AG04449 (cell line): ENCODE results near the gene ZNF236.

Source experiments
- CTCF ChIA-PET: fragments of 350-600 bp; formaldehyde crosslinking; extraction: SDS; loops from one replicate; lab custom pipeline; 2021; ENCODE audit warnings: antibody characterized with exemption; lab: Yijun Ruan, JAX
- POLR2A ChIA-PET: fragments of 400-600, 350-600 bp; formaldehyde crosslinking; extraction: SDS; loops from one replicate; lab custom pipeline; 2020; ENCODE audit warnings: antibody characterized with exemption, inconsistent platforms; lab: Yijun Ruan, JAX
- DNase-seq: peaks from one replicate; pipeline ENCODE4 v3.0.0-alpha.2; 2010; ENCODE audit warnings: low read depth, low spot score
- H3K4me3 ChIP-seq: 2 replicates; pipeline ENCODE4 v1.5.1; 2011; ENCODE audit warnings: low read depth, mild to moderate bottlenecking, control low read depth, low read length
- TF ChIP-seq, protein P1 (sequence below): IDR thresholded peaks from one replicate; pipeline ENCODE4 v1.5.1; 2011; ENCODE audit warnings: mild to moderate bottlenecking, moderate library complexity, low read length, control low read depth, inconsistent platforms; ENCODE audit not compliant: insufficient read depth; ENCODE audit errors: missing control alignments

Gene ZNF236

DNA sequence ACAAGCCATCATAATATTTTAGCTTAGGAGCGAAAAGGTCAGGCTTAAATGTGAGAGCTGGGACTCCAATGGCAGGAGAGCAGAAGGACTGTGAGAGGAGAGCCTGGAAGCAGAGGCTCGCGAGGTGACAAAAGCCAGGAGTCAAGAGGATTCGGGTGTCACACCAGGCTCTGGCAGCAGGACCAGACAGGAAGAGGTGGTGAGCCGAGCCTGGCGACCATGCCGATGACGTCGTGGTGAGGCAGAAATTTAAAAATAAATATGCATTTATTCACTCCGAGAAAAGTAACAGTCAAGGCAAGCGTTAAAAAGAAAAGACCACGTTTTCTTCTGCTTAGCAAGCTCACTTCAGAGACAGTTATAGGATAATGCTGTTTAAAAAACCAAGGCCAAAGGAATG lies 31.3 kb upstream of the ZNF236 start:
- POLR2A ChIA-PET = no interaction called here

DNA sequence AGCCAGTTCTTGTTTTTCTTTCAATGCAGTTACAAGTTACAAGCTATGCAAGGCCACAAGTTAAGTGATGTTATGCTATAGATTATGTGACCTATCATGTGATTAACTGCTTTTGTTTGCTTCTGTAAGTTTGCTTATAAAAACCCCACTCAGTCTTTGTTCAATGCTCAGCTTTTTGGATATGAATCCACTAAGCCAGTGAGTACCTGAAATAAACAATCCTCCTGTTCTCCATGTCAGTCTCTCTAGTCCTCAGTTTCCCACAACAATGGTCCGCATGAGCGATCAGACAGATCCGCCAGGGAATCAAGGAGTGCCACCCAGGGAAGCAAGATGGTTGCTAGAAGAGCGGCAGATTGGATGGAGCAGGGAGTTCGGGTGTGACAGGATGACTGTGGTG lies 30.7 kb upstream of the ZNF236 start:
- H3K4me3 ChIP-seq = no peak overlapping the region
- ChIA-PET CTCF (interaction anchor here (7.8 kb wide), 1 partner anchor 11 kb away, joined by 85 read pairs; no protein-coding TSS in a partner anchor), POLR2A (no interaction called here)
- no peak for DNase-seq
- TF ChIP-seq, protein P1, sequence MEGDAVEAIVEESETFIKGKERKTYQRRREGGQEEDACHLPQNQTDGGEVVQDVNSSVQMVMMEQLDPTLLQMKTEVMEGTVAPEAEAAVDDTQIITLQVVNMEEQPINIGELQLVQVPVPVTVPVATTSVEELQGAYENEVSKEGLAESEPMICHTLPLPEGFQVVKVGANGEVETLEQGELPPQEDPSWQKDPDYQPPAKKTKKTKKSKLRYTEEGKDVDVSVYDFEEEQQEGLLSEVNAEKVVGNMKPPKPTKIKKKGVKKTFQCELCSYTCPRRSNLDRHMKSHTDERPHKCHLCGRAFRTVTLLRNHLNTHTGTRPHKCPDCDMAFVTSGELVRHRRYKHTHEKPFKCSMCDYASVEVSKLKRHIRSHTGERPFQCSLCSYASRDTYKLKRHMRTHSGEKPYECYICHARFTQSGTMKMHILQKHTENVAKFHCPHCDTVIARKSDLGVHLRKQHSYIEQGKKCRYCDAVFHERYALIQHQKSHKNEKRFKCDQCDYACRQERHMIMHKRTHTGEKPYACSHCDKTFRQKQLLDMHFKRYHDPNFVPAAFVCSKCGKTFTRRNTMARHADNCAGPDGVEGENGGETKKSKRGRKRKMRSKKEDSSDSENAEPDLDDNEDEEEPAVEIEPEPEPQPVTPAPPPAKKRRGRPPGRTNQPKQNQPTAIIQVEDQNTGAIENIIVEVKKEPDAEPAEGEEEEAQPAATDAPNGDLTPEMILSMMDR = no peak

More for the DNA sequence above, 31.3 kb upstream of the ZNF236 start:
- TF ChIP-seq, protein P1 = no peak
- no peak for DNase-seq
- H3K4me3 ChIP-seq = no peak overlapping the region
- CTCF ChIA-PET = interaction anchor here (1.4 to 7.8 kb wide), 2 partner anchors 12 to 192 kb away, joined by 3 to 85 read pairs; no protein-coding TSS in a partner anchor

DNA sequence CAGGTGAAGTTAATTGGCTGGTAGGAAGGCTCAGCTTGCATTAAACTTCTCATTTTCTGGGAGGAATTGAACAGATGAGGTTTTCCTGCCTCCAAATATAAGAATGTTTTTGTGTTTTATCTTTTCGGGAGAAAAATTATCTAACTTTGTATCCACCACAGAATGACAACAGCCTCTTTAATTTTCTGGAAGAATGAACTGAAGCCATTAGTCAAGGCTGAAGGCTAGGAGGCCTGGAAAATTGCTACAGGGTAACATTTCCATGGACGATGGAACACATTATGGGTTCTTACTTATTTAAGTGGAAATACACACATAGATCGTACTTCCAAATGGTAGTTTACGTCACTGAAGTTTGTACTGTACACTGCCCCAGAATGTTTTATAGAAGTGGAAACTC lies 28.0 kb upstream of the ZNF236 start:
- ChIA-PET POLR2A (no interaction called here), CTCF (interaction anchor here (1.2 to 2.6 kb wide), 3 partner anchors 9 to 190 kb away, joined by 3 to 22 read pairs (median 6); no protein-coding TSS in a partner anchor)
- TF ChIP-seq, protein P1 = no peak
- H3K4me3 ChIP-seq = no peak overlapping the region
- DNase-seq = no peak

DNA sequence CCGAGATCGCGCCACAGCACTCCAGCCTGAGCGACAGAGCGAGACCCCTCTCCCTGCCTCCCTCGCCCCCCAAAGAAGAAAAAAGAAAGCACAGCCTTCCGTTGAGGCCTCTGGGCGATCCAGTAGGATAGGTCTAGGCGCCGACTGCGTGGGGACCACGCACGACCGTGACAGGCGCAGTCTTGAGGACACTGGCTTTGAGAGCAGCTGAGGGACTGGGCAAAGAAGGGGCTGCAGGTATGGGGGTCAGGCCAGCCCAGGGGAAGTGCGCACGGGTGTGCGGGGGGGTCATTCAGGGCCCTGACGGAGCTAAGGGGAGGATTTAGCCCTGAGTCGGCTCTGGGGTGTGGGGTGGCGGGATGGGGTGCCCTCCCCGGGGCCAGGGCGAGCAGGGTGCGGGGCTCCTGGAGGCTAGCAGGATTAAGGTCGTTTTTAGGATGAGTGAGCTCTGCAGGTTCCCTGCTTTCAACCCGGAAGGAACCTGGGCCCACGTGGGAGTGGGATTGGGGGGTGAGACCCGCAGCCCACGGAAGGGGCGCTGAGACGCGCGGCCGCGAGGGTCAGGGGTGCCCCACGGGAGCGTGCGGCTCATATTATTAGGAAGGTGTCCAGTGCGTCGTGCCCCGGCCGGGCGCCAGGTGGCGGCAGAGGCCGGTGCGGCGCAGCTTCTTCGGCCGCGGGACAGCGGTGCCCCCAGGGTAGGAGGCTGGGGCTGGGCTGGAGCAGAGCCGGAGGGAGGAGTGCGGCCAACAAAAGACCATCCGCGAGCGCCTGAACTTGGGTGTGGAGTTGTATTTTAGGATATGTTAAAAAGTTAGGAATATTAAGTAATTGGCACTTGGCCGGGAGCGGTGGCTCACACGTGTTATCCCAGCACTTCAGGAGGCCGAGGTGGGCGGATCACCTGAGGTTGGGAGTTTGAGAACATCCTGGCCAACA lies 20.5 kb upstream of the ZNF236 start:
- no peak for DNase-seq
- peak overlapping the region; percentile 55 for H3K4me3 ChIP-seq
- CTCF ChIA-PET = interaction anchor here (0.7 to 5.8 kb wide), 56 partner anchors 7 to 409 kb away, joined by 3 to 208 read pairs (median 6); partner anchors contain the start of gene ZNF236
- POLR2A ChIA-PET = interaction anchor here (0.9 kb wide), 1 partner anchor 14 kb away, joined by 4 read pairs; no protein-coding TSS in a partner anchor
- TF ChIP-seq, protein P1 = peak; percentile 94

DNA sequence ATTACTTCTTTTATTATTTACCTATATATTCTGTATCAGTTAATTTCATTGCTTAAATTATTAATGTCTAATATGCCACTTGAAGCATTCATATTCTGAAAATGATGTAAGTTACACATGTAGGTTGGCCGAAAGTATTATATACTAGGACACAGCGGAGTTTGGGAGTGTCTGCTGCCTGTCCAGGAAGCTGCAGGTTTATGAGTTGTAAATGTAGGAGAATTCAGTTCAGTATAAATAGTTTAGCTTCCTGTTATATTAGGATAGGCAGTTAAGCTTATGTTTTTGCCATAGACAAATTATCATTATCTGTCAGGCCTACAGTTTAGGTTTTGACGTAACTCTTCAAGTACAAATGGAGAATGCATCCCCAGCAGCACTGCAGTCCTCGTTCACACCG lies 18.9 kb upstream of the ZNF236 start:
- ChIA-PET POLR2A (no interaction called here), CTCF (interaction anchor here (0.6 to 5.8 kb wide), 59 partner anchors 9 to 408 kb away, joined by 3 to 208 read pairs (median 6); partner anchors contain the start of gene ZNF236)
- DNase-seq = no peak
- H3K4me3 ChIP-seq = no peak overlapping the region
- TF ChIP-seq, protein P1 = no peak

DNA sequence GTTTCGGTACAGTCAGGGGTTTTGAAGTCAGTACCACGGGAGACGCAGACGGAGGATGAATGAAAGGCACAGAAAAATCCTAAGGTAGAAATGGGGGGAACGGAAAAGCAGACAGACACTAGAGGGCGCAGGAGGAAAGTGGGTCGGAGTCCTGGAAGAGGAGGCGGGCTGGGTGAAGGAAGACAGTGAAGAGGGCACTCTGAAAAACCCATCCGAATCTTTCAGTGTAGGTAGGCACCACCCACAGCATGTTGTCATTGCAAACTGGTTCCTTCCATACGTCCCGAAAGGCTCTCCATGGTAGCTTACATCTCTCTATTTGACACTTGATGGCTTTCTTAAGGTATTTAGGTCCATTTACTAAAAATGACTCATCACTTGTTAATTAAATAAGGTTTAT lies 18.5 kb upstream of the ZNF236 start:
- ChIA-PET POLR2A (no interaction called here), CTCF (interaction anchor here (0.6 to 5.8 kb wide), 47 partner anchors 9 to 407 kb away, joined by 3 to 208 read pairs (median 7); partner anchors contain the start of gene ZNF236)
- TF ChIP-seq, protein P1 = peak; percentile 87
- DNase-seq = no peak
- H3K4me3 ChIP-seq = no peak overlapping the region
